ENCODE data around the gene MAX.

GRCh38 chr14:65035049-65035448, 67.3 kb downstream of the MAX start:
- TF ChIP-seq POLR2A (IDR thresholded peaks at IDR 0.05): no peak
- no peak for TF ChIP-seq CTCF (IDR thresholded peaks at IDR 0.05)
